GM12878 (cell line): ENCODE results near the gene ABI3. TPM values are rescaled to one million over a fixed set of nuclear protein-coding genes. Genes with fewer than 3 reads are reported as not detected.

Experiments
- ATAC-seq: fragments of 200-7000 bp; cut with Tn5 transposase; 3 replicates; pipeline ENCODE4 v1.9.1; 2020; ENCODE audit warnings: mild to moderate bottlenecking, moderate library complexity
- BruUV-seq: library from RNA; stranded (reverse); fragments of 400-500 nt; replicated peaks from 2 replicates; lab custom pipeline; 2021; lab: Mats Ljungman, UMichigan
- CTCF ChIA-PET: fragments of 300-600 bp; sonication (Branson Sonifier 250); formaldehyde crosslinking; extraction: SDS; loops from one replicate; lab custom pipeline; 2021; ENCODE audit warnings: inconsistent platforms; lab: Yijun Ruan, JAX
- POLR2A ChIA-PET: fragments of 350-600 bp; formaldehyde crosslinking; extraction: SDS; loops from one replicate; lab custom pipeline; 2021; ENCODE audit warnings: inconsistent platforms; lab: Charles Lee
- RAD21 ChIA-PET: fragments of 300-600 bp; sonication (Branson Sonifier 250); formaldehyde crosslinking; loops from one replicate; lab custom pipeline; 2023; ENCODE audit warnings: antibody characterized with exemption; ENCODE audit not compliant: unreplicated experiment; lab: Charles Lee
- SMC1A ChIA-PET: fragments of 300-600 bp; sonication (Branson Sonifier 250); formaldehyde crosslinking; loops from one replicate; lab custom pipeline; 2023; ENCODE audit not compliant: unreplicated experiment, uncharacterized antibody; lab: Charles Lee
- DNase-seq: peaks from one replicate; pipeline ENCODE4 v3.0.0-alpha.2; 2011; ENCODE audit warnings: low read depth, low spot score
- FAIRE-seq: peaks from 3 replicates; lab custom pipeline; 2011; peaks lifted over from hg19 to GRCh38; lab: Jason Lieb, UNC
- H2AFZ ChIP-seq: 2 replicates; pipeline ENCODE4 v1.6.0; 2011; ENCODE audit warnings: low read depth, low read length, control low read depth; ENCODE audit not compliant: control insufficient read depth
- H3K27ac ChIP-seq: 2 replicates; pipeline ENCODE4 v1.5.1; 2011; ENCODE audit warnings: control low read depth; ENCODE audit not compliant: control insufficient read depth, insufficient read depth
- H3K27me3 ChIP-seq, 2 experiments: replicated peaks in 1 of 2; 2 replicates each; pipeline versions ENCODE4 v1.6.0 to v1.6.1; 2011; ENCODE audit warnings: low read length in 1 of 2; ENCODE audit not compliant: control insufficient read depth in 2 of 2, insufficient read depth in 2 of 2
- H3K36me3 ChIP-seq, 2 experiments: 2 replicates each; pipeline ENCODE4 v1.5.1; 2011; ENCODE audit warnings: low read length in 1 of 2; ENCODE audit not compliant: control insufficient read depth in 2 of 2, insufficient read depth in 2 of 2
- H3K4me1 ChIP-seq: 2 replicates; pipeline ENCODE4 v1.6.1; 2011; ENCODE audit warnings: mild to moderate bottlenecking, low read length, moderate library complexity, mixed read lengths; ENCODE audit not compliant: control insufficient read depth, insufficient read depth
- H3K4me2 ChIP-seq: 2 replicates; pipeline ENCODE4 v1.6.0; 2011; ENCODE audit warnings: control low read depth; ENCODE audit not compliant: control insufficient read depth, insufficient read depth
- H3K4me3 ChIP-seq: fragments of 200-600 bp; sonication (generic); 2 replicates; pipeline ENCODE4 v1.5.1; 2016
- H3K79me2 ChIP-seq: 2 replicates; pipeline ENCODE4 v1.6.0; 2011; ENCODE audit warnings: low read length; ENCODE audit not compliant: control insufficient read depth, insufficient read depth
- H3K9ac ChIP-seq: 2 replicates; pipeline ENCODE4 v1.8.0; 2011; ENCODE audit warnings: low read length, control low read depth, mixed read lengths; ENCODE audit not compliant: control insufficient read depth, insufficient read depth
- H3K9me3 ChIP-seq: replicated peaks from 3 replicates; pipeline ENCODE4 v1.5.1; 2011; ENCODE audit warnings: mild to moderate bottlenecking, low read length; ENCODE audit not compliant: control insufficient read depth, insufficient read depth
- H4K20me1 ChIP-seq: 2 replicates; pipeline ENCODE4 v1.6.0; 2011; ENCODE audit not compliant: control insufficient read depth, insufficient read depth
- ATF7 ChIP-seq: fragments of 450-650 bp; IDR thresholded peaks from 2 replicates; pipeline ENCODE4 v1.6.1; 2016; ENCODE audit warnings: low read depth, mild to moderate bottlenecking
- BHLHE40 ChIP-seq, 2 experiments: fragments of 450-650 bp in 1 of 2; IDR thresholded peaks; 2 replicates each; pipeline ENCODE4 v1.6.1; 2011 to 2017; ENCODE audit warnings: low read depth in 2 of 2, borderline replicate concordance in 1 of 2, improper control_type of control experiment in 1 of 2, low read length in 1 of 2, mild to moderate bottlenecking in 1 of 2
- HCFC1 ChIP-seq: fragments of 150-350 bp; IDR thresholded peaks from 2 replicates; pipeline ENCODE4 v1.6.1; 2014; ENCODE audit warnings: low read length
- LARP7 ChIP-seq: fragments of 450-650 bp; IDR thresholded peaks from 2 replicates; pipeline ENCODE4 v1.6.1; 2017; ENCODE audit warnings: mild to moderate bottlenecking
- MYC ChIP-seq: IDR thresholded peaks from 2 replicates; pipeline ENCODE4 v1.6.1; 2011; ENCODE audit warnings: mild to moderate bottlenecking, low read length, moderate library complexity, inconsistent platforms; ENCODE audit not compliant: insufficient read depth, insufficient replicate concordance, insufficient read length, severe bottlenecking
- POLR2AphosphoS5 ChIP-seq: IDR thresholded peaks from 2 replicates; pipeline ENCODE4 v1.6.1; 2011; ENCODE audit warnings: mild to moderate bottlenecking, low read length, inconsistent platforms
- RAD21 ChIP-seq: IDR thresholded peaks from 2 replicates; pipeline ENCODE4 v1.6.1; 2011; ENCODE audit warnings: mild to moderate bottlenecking, low read depth, low read length, moderate library complexity; ENCODE audit not compliant: insufficient read depth
- RBBP5 ChIP-seq: fragments of 200-600 bp; sonication (generic); conservative IDR thresholded peaks from 2 replicates; pipeline ENCODE4 v1.6.1; 2016
- RELA ChIP-seq: fragments of 450-650 bp; IDR thresholded peaks from 2 replicates; pipeline ENCODE4 v1.8.0; 2014; ENCODE audit warnings: borderline replicate concordance; ENCODE audit not compliant: partially characterized antibody
- RUNX3 ChIP-seq: IDR thresholded peaks from 2 replicates; pipeline ENCODE4 v1.6.1; 2012; ENCODE audit warnings: low read length, inconsistent platforms
- ZNF622 ChIP-seq: fragments of 450-650 bp; IDR thresholded peaks from 2 replicates; pipeline ENCODE4 v1.6.1; 2017; ENCODE audit warnings: mild to moderate bottlenecking, inconsistent platforms
- WGBS: methylation state at CpG from one replicate; pipeline ENCODE4 v1.1.6; 2016; ENCODE audit warnings: low lambda C conversion rate; ENCODE audit not compliant: insufficient replicate concordance, insufficient coverage; ENCODE audit errors: missing lambda C conversion rate; 5-methylcytosine and 5-hydroxymethylcytosine counted together
- in situ Hi-C: fragments of 300-500 bp; cut with MboI; formaldehyde crosslinking; loops from 9 replicates; pipeline ENCODE4 v1.14.3; 2018; ENCODE audit warnings: mixed read lengths
- intact Hi-C: fragments of 100-400 bp; cut with micrococcal nuclease; formaldehyde crosslinking; loops from one replicate; pipeline ENCODE4 v1.14.2; 2022; ENCODE audit not compliant: unreplicated experiment
- polyA plus RNA-seq, 11 experiments: library from polyadenylated mRNA; depleted of rRNA in 4 of 11; unstranded in 6 of 11; stranded (reverse) in 5 of 11; fragments of >200 nt; fragmentation: Nextera tagmentation in 4 of 11; fragmentation: Illumina TruSeq in 1 of 11; extraction: Ambion mirVana in 4 of 11; extraction: Trizol in 1 of 11; gene quantifications; 1 replicate in 1 of 11; 2 replicates in 10 of 11; pipeline versions ENCODE4 v1.2.1 to v1.2.3, GENCODE V29; 2011 to 2016; ENCODE audit warnings: inconsistent platforms in 2 of 11, missing spikeins in 2 of 11, low read depth in 1 of 11
- total RNA-seq, 4 experiments: library from RNA; depleted of rRNA in 3 of 4; stranded (reverse); fragments of >200 nt in 3 of 4; fragmentation: Illumina TruSeq in 1 of 4; extraction: Trizol in 1 of 4; gene quantifications; 2 replicates each; pipeline versions ENCODE4 v1.2.1 to v1.2.3, GENCODE V29; 2013 to 2021
- TF ChIP-seq, protein P1 (sequence below): fragments of 450-650 bp; formaldehyde crosslinking; IDR thresholded peaks from 2 replicates; pipeline ENCODE4 v1.5.0; 2022; ENCODE audit warnings: mild to moderate bottlenecking, missing genetic modification characterization

Gene ABI3
- total and polyA plus RNA-seq, 10 of the 15 experiments (the other 5 are each of a cell fraction or from before 2014, with no cell fraction given) = 13.4 to 109 (median 51.1) TPM

DNA sequence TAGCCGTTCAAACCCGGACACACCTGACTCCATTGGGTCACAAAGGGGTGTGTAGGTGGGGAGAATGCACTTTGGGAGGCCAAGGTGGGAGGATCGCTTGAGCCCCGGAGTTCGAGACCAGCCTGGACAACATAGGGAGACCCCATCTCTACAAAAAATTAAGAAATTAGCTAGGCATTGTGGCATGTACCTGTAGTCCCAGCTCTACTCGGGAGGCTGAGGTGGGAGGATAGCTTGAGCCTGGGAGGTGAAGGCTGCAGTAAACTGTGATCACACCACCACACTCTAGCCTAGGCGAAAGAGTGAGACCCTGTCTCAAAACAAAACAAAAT, 21.0 kb downstream of the ABI3 start:
- ChIA-PET POLR2A (interaction anchor here (1.0 kb wide), 2 partner anchors 38 to 92 kb away, joined by 3 to 4 read pairs; no protein-coding TSS in a partner anchor), SMC1A (interaction anchor here (1.9 kb wide), 1 partner anchor 51 kb away, joined by 5 read pairs; no protein-coding TSS in a partner anchor), CTCF (interaction anchor here (0.9 to 8.2 kb wide), 8 partner anchors 10 to 325 kb away, joined by 3 to 178 read pairs (median 3); no protein-coding TSS in a partner anchor), RAD21 (interaction anchor here (0.7 kb wide), 1 partner anchor 52 kb away, joined by 4 read pairs; no protein-coding TSS in a partner anchor)
- Histone ChIP-seq H3K9me3 (no peaks in the 10 kb centered on the region), H3K4me1 (no peaks in the 10 kb centered on the region; the same call in 1 of the 2 replicates), H3K27me3 (no peaks in the 10 kb centered on the region), H3K36me3 (no peaks in the 10 kb centered on the region), H2AFZ (no peak overlapping the region), H3K4me2 (peak overlapping the region; percentile 97), H3K79me2 (no peaks in the 10 kb centered on the region), H3K27ac (no peak overlapping the region), H4K20me1 (no peaks in the 10 kb centered on the region), H3K4me3 (peak overlapping the region; percentile 49), H3K9ac (no peak overlapping the region)
- no TSS peak for BruUV-seq
- WGBS = 13% methylated on average over 7 of the region's 7 CpGs
- ATAC-seq (no peak), FAIRE-seq (no peak), DNase-seq (no peak)
- intact Hi-C loops = loop anchor here (10.0 kb wide), 1 partner anchor 163 kb away; no protein-coding TSS in a partner anchor
- no peak for TF ChIP-seq HCFC1
- TF ChIP-seq LARP7 = no peak
- no peak for TF ChIP-seq POLR2AphosphoS5
- TF ChIP-seq, protein P1, sequence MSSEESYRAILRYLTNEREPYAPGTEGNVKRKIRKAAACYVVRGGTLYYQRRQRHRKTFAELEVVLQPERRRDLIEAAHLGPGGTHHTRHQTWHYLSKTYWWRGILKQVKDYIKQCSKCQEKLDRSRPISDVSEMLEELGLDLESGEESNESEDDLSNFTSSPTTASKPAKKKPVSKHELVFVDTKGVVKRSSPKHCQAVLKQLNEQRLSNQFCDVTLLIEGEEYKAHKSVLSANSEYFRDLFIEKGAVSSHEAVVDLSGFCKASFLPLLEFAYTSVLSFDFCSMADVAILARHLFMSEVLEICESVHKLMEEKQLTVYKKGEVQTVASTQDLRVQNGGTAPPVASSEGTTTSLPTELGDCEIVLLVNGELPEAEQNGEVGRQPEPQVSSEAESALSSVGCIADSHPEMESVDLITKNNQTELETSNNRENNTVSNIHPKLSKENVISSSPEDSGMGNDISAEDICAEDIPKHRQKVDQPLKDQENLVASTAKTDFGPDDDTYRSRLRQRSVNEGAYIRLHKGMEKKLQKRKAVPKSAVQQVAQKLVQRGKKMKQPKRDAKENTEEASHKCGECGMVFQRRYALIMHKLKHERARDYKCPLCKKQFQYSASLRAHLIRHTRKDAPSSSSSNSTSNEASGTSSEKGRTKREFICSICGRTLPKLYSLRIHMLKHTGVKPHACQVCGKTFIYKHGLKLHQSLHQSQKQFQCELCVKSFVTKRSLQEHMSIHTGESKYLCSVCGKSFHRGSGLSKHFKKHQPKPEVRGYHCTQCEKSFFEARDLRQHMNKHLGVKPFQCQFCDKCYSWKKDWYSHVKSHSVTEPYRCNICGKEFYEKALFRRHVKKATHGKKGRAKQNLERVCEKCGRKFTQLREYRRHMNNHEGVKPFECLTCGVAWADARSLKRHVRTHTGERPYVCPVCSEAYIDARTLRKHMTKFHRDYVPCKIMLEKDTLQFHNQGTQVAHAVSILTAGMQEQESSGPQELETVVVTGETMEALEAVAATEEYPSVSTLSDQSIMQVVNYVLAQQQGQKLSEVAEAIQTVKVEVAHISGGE = no peak
- TF ChIP-seq BHLHE40 (IDR thresholded peaks at IDR 0.05; ENCODE audit: borderline replicate concordance in 1 of 2, low read depth in 2 of 2, low read length in 1 of 2) = no peak
- no peak for TF ChIP-seq ZNF622
- TF ChIP-seq RAD21 = no peak
- TF ChIP-seq RELA = no peak
- no peak for TF ChIP-seq MYC
- TF ChIP-seq RUNX3 = no peak
- no peak for TF ChIP-seq RBBP5
- no peak for TF ChIP-seq ATF7
- in situ Hi-C loops = no loop called here
